Kidney tubule cell (primary cell): ENCODE measurements around the gene MSGN1.
A peak's percentile ranks its signal among the peaks of the same experiment; 100 is the strongest.

Experiments used
- DNase-seq: peaks from one replicate; pipeline ENCODE4 v3.0.0-alpha.2; 2018; ENCODE audit warnings: low spot score

Gene MSGN1

GRCh38 chr2:17816396-17817245 is at the start of gene MSGN1:
TSS of gene MSGN1 (plus strand) at chr2:17816460. CDS start at chr2:17816519, 59 bp downstream.
- no peak for DNase-seq

GRCh38 chr2:17768894-17769293 is 47.4 kb upstream of the MSGN1 start:
- DNase-seq = no peak

- DNase-seq = no peak
Measured at GRCh38 chr2:17771956-17772355, 44.3 kb upstream of the MSGN1 start.

GRCh38 chr2:17772532-17772931 is 43.7 kb upstream of the MSGN1 start:
- no peak for DNase-seq

- DNase-seq = peak; percentile 68
Measured at GRCh38 chr2:17780546-17780945, 35.7 kb upstream of the MSGN1 start.

GRCh38 chr2:17781482-17781881 is 34.8 kb upstream of the MSGN1 start:
- DNase-seq = no peak

- no peak for DNase-seq
Measured at GRCh38 chr2:17786727-17787126, 29.5 kb upstream of the MSGN1 start.

GRCh38 chr2:17788773-17789172 is 27.5 kb upstream of the MSGN1 start:
- no peak for DNase-seq

GRCh38 chr2:17790536-17790935 is 25.7 kb upstream of the MSGN1 start:
- DNase-seq = no peak

- DNase-seq = no peak
Measured at GRCh38 chr2:17791121-17791816, 25.0 kb upstream of the MSGN1 start.

- no peak for DNase-seq
Measured at GRCh38 chr2:17791817-17792130, 24.5 kb upstream of the MSGN1 start.

- DNase-seq = no peak
Measured at GRCh38 chr2:17792515-17792914, 23.7 kb upstream of the MSGN1 start.

- DNase-seq = no peak
Measured at GRCh38 chr2:17793296-17793695, 23.0 kb upstream of the MSGN1 start.

- no peak for DNase-seq
Measured at GRCh38 chr2:17793803-17794354, 22.4 kb upstream of the MSGN1 start.

- no peak for DNase-seq
Measured at GRCh38 chr2:17795309-17795708, 21.0 kb upstream of the MSGN1 start.

- DNase-seq = no peak
Measured at GRCh38 chr2:17798338-17798737, 17.9 kb upstream of the MSGN1 start.

GRCh38 chr2:17799301-17800120 is 16.7 kb upstream of the MSGN1 start:
- DNase-seq = peak; percentile 17

- DNase-seq = no peak
Measured at GRCh38 chr2:17800219-17800618, 16.0 kb upstream of the MSGN1 start.

- peak; percentile 42 for DNase-seq
Measured at GRCh38 chr2:17800693-17801458, 15.4 kb upstream of the MSGN1 start.

- DNase-seq = no peak
Measured at GRCh38 chr2:17803497-17803896, 12.8 kb upstream of the MSGN1 start.

GRCh38 chr2:17804358-17804757 is 11.9 kb upstream of the MSGN1 start:
- DNase-seq = no peak

GRCh38 chr2:17805166-17805565 is 11.1 kb upstream of the MSGN1 start:
- DNase-seq = no peak
